B cell (primary cell): ENCODE measurements around the gene CHIC2. TPM values are rescaled to one million over a fixed set of nuclear protein-coding genes. Genes with fewer than 3 reads are reported as not detected.
A peak's percentile ranks its signal among the peaks of the same experiment; 100 is the strongest.

ENCODE experiments used
- ATAC-seq: fragments of 200-7000 bp; cut with Tn5 transposase; one replicate; pipeline ENCODE4 v1.10.0; 2021; ENCODE audit warnings: low read depth, mild to moderate bottlenecking, moderate number of reproducible peaks, moderate library complexity
- CTCF ChIA-PET: fragments of 350-600 bp; sonication (Branson Sonifier 250); formaldehyde crosslinking; loops from one replicate; lab custom pipeline; 2021; ENCODE audit warnings: antibody characterized with exemption, inconsistent platforms; lab: Charles Lee
- POLR2A ChIA-PET: fragments of 350-600 bp; sonication (Branson Sonifier 250); formaldehyde crosslinking; loops from one replicate; lab custom pipeline; 2021; ENCODE audit warnings: antibody characterized with exemption; lab: Charles Lee
- DNase-seq: peaks from one replicate; pipeline ENCODE4 v3.0.0; 2013
- H2AFZ ChIP-seq: 2 replicates; pipeline ENCODE4 v1.6.1; 2012; ENCODE audit warnings: mild to moderate bottlenecking, low read depth, low read length; ENCODE audit not compliant: insufficient read depth, poor library complexity, severe bottlenecking
- H3K27ac ChIP-seq, 2 donors: 1 replicate in 1 of 2; 2 replicates in 1 of 2; pipeline ENCODE4 v1.5.1; 2012 to 2013; ENCODE audit warnings: low read length in 2 of 2, mild to moderate bottlenecking in 2 of 2, moderate library complexity in 1 of 2
- H3K27me3 ChIP-seq, 4 experiments: fragments of 200-600 bp in 1 of 4; sonication (generic) in 1 of 4; replicated peaks in 1 of 4; 1 replicate in 2 of 4; 2 replicates in 2 of 4; pipeline versions ENCODE4 v1.6.1 to v1.7.0; 2013 to 2016; ENCODE audit warnings: low read length in 3 of 4, mild to moderate bottlenecking in 2 of 4, mixed read lengths in 1 of 4, moderate library complexity in 1 of 4; ENCODE audit not compliant: insufficient read depth in 4 of 4, control insufficient read depth in 3 of 4; ENCODE audit errors: control extremely low read depth in 1 of 4
- H3K36me3 ChIP-seq, 2 experiments: replicated peaks in 1 of 2; 1 replicate in 1 of 2; 2 replicates in 1 of 2; pipeline versions ENCODE4 v1.6.1 to v1.7.1; 2013; ENCODE audit warnings: low read length in 1 of 2; ENCODE audit not compliant: insufficient read depth in 2 of 2, control insufficient read depth in 1 of 2; ENCODE audit errors: control extremely low read depth in 1 of 2, extremely low read depth in 1 of 2
- H3K4me1 ChIP-seq, 2 donors: fragments of 200-600 bp in 1 of 2; sonication (generic) in 1 of 2; 1 replicate in 1 of 2; 2 replicates in 1 of 2; pipeline versions ENCODE4 v1.5.1 to v1.6.1; 2013 to 2017; ENCODE audit warnings: low read length in 2 of 2; ENCODE audit not compliant: control insufficient read depth in 2 of 2, insufficient read depth in 2 of 2
- H3K4me2 ChIP-seq: replicated peaks from 2 replicates; pipeline ENCODE3; 2012; ENCODE audit warnings: mild to moderate bottlenecking, low read depth, low read length; ENCODE audit not compliant: poor library complexity, severe bottlenecking
- H3K4me3 ChIP-seq, 5 experiments: fragments of 200-600 bp in 1 of 5; sonication (generic) in 1 of 5; 1 replicate in 3 of 5; 2 replicates in 2 of 5; pipeline versions ENCODE4 v1.5.1 to v1.7.0; 2011 to 2016; ENCODE audit warnings: low read length in 4 of 5, mild to moderate bottlenecking in 4 of 5, low read depth in 2 of 5, control low read depth in 1 of 5, moderate library complexity in 1 of 5; ENCODE audit not compliant: insufficient read depth in 1 of 5; ENCODE audit errors: control extremely low read depth in 1 of 5, extremely low read depth in 1 of 5
- H3K79me2 ChIP-seq: fragments of 200-600 bp; sonication (generic); one replicate; pipeline ENCODE4 v1.6.0; 2016; ENCODE audit warnings: low read length; ENCODE audit not compliant: control insufficient read depth, insufficient read depth
- H3K9ac ChIP-seq: fragments of 200-600 bp; sonication (generic); 2 replicates; pipeline ENCODE4 v1.6.1; 2017; ENCODE audit warnings: mild to moderate bottlenecking, low read length, moderate library complexity
- H3K9me3 ChIP-seq, 3 donors: one replicate each; pipeline versions ENCODE4 v1.6.1 to v1.7.1; 2013; ENCODE audit warnings: low read length in 2 of 3; ENCODE audit not compliant: control insufficient read depth in 2 of 3, insufficient read depth in 1 of 3; ENCODE audit errors: control extremely low read depth in 1 of 3
- H4K20me1 ChIP-seq: 2 replicates; pipeline ENCODE4 v1.6.0; 2012; ENCODE audit warnings: mild to moderate bottlenecking, low read length; ENCODE audit not compliant: insufficient read depth, control insufficient read depth, poor library complexity, severe bottlenecking
- H3K27ac Mint-ChIP-seq: one replicate; pipeline ENCODE4 v1.8.0; 2021; ENCODE audit warnings: mixed read lengths
- H3K27me3 Mint-ChIP-seq: one replicate; pipeline ENCODE4 v1.8.0; 2021; ENCODE audit warnings: mixed read lengths
- H3K4me1 Mint-ChIP-seq: one replicate; pipeline ENCODE4 v1.8.0; 2021; ENCODE audit warnings: mixed read lengths
- H3K4me3 Mint-ChIP-seq: one replicate; pipeline ENCODE4 v1.8.0; 2021; ENCODE audit warnings: mixed read lengths
- H3K9me3 Mint-ChIP-seq: one replicate; pipeline ENCODE4 v1.8.0; 2022; ENCODE audit warnings: mixed read lengths; ENCODE audit not compliant: insufficient read depth
- EZH2 ChIP-seq: IDR thresholded peaks from 2 replicates; pipeline ENCODE4 v1.6.1; 2012; ENCODE audit warnings: borderline replicate concordance, low read depth, mild to moderate bottlenecking, moderate library complexity, low read length; ENCODE audit not compliant: insufficient read depth, poor library complexity, severe bottlenecking
- WGBS: methylation state at CpG from one replicate; pipeline ENCODE4 v1.1.5; 2013; ENCODE audit warnings: missing lambda C conversion rate; ENCODE audit not compliant: insufficient coverage; 5-methylcytosine and 5-hydroxymethylcytosine counted together
- intact Hi-C: fragments of 100-400 bp; cut with micrococcal nuclease; formaldehyde crosslinking; loops from one replicate; pipeline ENCODE4 v1.10.0; 2022
- polyA plus RNA-seq: library from polyadenylated mRNA; depleted of rRNA; stranded (reverse); fragments of >200 nt; gene quantifications from 2 replicates; pipeline ENCODE4 v1.2.3, GENCODE V29; 2012
- total RNA-seq, 2 donors: library from RNA; stranded (reverse); fragments of 120-200 nt in 1 of 2; gene quantifications; 1 replicate in 1 of 2; 2 replicates in 1 of 2; pipeline versions ENCODE4 v1.2.3 to v1.2.4, GENCODE V29; 2013 to 2022
- TF ChIP-seq, protein P1 (sequence below): fragments of 200-600 bp; IDR thresholded peaks from one replicate; pipeline ENCODE4 v1.8.0; 2022; ENCODE audit warnings: antibody characterized with exemption, mild to moderate bottlenecking

CHIC2 gene
- total and polyA plus RNA-seq, 2 donors (not counting 1 experiment from before 2014, with no cell fraction given), result 20.2 to 37.7 TPM

DNA sequence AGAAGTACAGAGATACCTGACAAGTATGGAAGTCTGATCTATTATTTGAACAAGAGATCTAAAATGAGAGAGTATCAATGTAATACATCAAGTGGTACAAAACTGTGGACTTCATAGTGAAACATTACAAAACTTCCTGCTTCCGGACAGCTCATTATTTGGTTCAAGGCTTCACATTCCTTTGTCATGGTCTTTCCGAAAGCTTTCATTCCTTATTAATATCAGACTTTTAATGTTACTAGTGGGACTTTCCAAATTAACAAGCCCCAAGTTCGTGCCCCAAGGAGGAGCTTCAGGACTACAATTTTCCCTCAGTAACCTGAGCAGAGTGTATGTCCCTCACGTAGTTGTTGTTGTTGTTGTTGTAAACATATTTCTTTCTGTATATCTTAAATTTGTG is 1.2 kb downstream of the CHIC2 start:
- peak overlapping the region; percentile 73 to 99 (median 89) for H3K4me3 ChIP-seq
- ChIA-PET CTCF (no interaction called here), POLR2A (no interaction called here)
- H3K4me2 ChIP-seq, result peak overlapping the region; percentile 79
- peak overlapping the region; percentile 90 for H2AFZ ChIP-seq
- peak overlapping the region; percentile 99 for H3K9ac ChIP-seq
- ATAC-seq (no peak), DNase-seq (no peak)
- no peaks in the 10 kb centered on the region for H3K27me3 Mint-ChIP-seq
- peaks cover 43% of the 10 kb centered on the region for H3K4me1 Mint-ChIP-seq
- H3K79me2 ChIP-seq, result peaks cover 60% of the 10 kb centered on the region
- H3K4me1 ChIP-seq, result peaks cover 21 to 37% of the 10 kb centered on the region in 2 donors
- no peaks in the 10 kb centered on the region for H3K9me3 Mint-ChIP-seq
- peak overlapping the region; percentile 95 for H3K27ac Mint-ChIP-seq
- WGBS, result no CpG with 5 or more reads among the region's 4 CpGs
- H3K9me3 ChIP-seq, result no peaks in the 10 kb centered on the region
- peak overlapping the region; percentile 95 for H3K4me3 Mint-ChIP-seq
- intact Hi-C loops, result loop anchor here (5.0 kb wide), 1 partner anchor 1334 kb away; the partner anchor contains the start of gene TMEM165
- TF ChIP-seq, protein P1, sequence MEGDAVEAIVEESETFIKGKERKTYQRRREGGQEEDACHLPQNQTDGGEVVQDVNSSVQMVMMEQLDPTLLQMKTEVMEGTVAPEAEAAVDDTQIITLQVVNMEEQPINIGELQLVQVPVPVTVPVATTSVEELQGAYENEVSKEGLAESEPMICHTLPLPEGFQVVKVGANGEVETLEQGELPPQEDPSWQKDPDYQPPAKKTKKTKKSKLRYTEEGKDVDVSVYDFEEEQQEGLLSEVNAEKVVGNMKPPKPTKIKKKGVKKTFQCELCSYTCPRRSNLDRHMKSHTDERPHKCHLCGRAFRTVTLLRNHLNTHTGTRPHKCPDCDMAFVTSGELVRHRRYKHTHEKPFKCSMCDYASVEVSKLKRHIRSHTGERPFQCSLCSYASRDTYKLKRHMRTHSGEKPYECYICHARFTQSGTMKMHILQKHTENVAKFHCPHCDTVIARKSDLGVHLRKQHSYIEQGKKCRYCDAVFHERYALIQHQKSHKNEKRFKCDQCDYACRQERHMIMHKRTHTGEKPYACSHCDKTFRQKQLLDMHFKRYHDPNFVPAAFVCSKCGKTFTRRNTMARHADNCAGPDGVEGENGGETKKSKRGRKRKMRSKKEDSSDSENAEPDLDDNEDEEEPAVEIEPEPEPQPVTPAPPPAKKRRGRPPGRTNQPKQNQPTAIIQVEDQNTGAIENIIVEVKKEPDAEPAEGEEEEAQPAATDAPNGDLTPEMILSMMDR, result no peak
- peak overlapping the region in 1 of 2 donors; percentile 98 for H3K27ac ChIP-seq
- H3K27me3 ChIP-seq, result no peaks in the 10 kb centered on the region
- peaks cover 53% of the 10 kb centered on the region for H4K20me1 ChIP-seq
- no peaks in the 10 kb centered on the region for H3K36me3 ChIP-seq

DNA sequence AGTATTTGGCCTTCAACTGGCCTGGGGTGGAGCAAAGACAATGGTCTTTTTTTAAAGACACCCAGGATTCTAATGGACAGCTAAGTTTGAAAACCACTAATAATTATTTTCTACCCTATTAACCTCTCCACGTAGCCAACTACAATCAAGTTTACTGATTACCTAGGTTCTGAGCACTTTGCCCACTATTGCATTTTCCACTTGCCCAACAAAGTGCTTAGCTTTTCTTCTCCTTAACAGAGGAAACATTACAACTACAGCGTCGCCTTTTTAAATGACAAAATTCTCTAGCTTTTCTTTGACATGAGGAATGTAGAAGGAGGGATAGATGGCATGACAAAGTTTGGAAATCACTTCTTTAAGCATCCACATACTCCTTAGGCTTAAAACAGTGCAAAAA is 2.0 kb downstream of the CHIC2 start:
- Mint-ChIP-seq H3K27me3 (no peaks in the 10 kb centered on the region), H3K9me3 (no peaks in the 10 kb centered on the region), H3K27ac (peak overlapping the region; percentile 44), H3K4me1 (peaks cover 52% of the 10 kb centered on the region), H3K4me3 (peak overlapping the region; percentile 95)
- no peaks in the 10 kb centered on the region for H3K9me3 ChIP-seq
- peaks cover 61% of the 10 kb centered on the region for H4K20me1 ChIP-seq
- H3K27ac ChIP-seq, result no peak overlapping the region
- peak overlapping the region; percentile 99 for H3K9ac ChIP-seq
- peak overlapping the region; percentile 79 for H3K4me2 ChIP-seq
- ChIA-PET POLR2A (no interaction called here), CTCF (no interaction called here)
- ATAC-seq, result no peak
- TF ChIP-seq, protein P1, result no peak
- no peak for TF ChIP-seq EZH2
- intact Hi-C loops, result loop anchor here (5.0 kb wide), 1 partner anchor 1335 kb away; the partner anchor contains the start of gene TMEM165
- H3K4me1 ChIP-seq, result peaks cover 28 to 45% of the 10 kb centered on the region in 2 donors
- H3K79me2 ChIP-seq, result peaks cover 69% of the 10 kb centered on the region
- DNase-seq, result no peak
- H3K36me3 ChIP-seq, result no peaks in the 10 kb centered on the region
- 100% methylated on average over 1 of the region's 3 CpGs for WGBS
- H2AFZ ChIP-seq, result no peak overlapping the region
- H3K27me3 ChIP-seq, result no peaks in the 10 kb centered on the region
- H3K4me3 ChIP-seq, result peak overlapping the region in 2 of 5 experiments; percentile 73 to 89
